Tibial nerve (tissue), 4 donors: ENCODE results near the gene MMP17.

Experiments
- CTCF ChIP-seq, 5 experiments: fragments of 200-600 bp in 3 of 5; fragments of 450-650 bp in 2 of 5; sonication (generic) in 3 of 5; IDR thresholded peaks; one replicate each; pipeline ENCODE4 v1.5.1; 2016 to 2019; ENCODE audit warnings: antibody characterized with exemption in 5 of 5, mild to moderate bottlenecking in 3 of 5, moderate library complexity in 2 of 5
- EP300 ChIP-seq, 2 donors: sonication (generic); formaldehyde crosslinking; IDR thresholded peaks; one replicate each; pipeline ENCODE4 v1.6.1; 2017; ENCODE audit warnings: antibody characterized with exemption in 2 of 2, mild to moderate bottlenecking in 1 of 2
- POLR2A ChIP-seq, 2 donors: fragments of 450-650 bp; IDR thresholded peaks; one replicate each; pipeline ENCODE4 v1.6.1; 2017; ENCODE audit warnings: antibody characterized with exemption in 2 of 2, mild to moderate bottlenecking in 2 of 2, moderate library complexity in 2 of 2

GRCh38 chr12:131894313-131894860 lies 66.2 kb downstream of the MMP17 start, which contains the start of gene ULK1:
- TF ChIP-seq CTCF (IDR thresholded peaks at IDR 0.05) (peak in 1 of 5 experiments; percentile 21), EP300 (IDR thresholded peaks at IDR 0.05) (peak in 1 of 2 donors; percentile 94), POLR2A (IDR thresholded peaks at IDR 0.05) (peak; percentile 87 to 97)
